GM18873 (cell line): ENCODE data around the gene THY1.
"Not testable (repeated sequence)": the region's sequence is repeated elsewhere in the genome, so short reads cannot be mapped to it uniquely, and the experiment has no call there.

ENCODE experiments used
- ATAC-seq: cut with Tn5 transposase; IDR thresholded peaks from one replicate; pipeline ENCODE4 v1.9.1; 2021; ENCODE audit warnings: mild to moderate bottlenecking, moderate library complexity, moderate number of reproducible peaks; ENCODE audit not compliant: unreplicated experiment, low FRiP score

The THY1 gene

DNA sequence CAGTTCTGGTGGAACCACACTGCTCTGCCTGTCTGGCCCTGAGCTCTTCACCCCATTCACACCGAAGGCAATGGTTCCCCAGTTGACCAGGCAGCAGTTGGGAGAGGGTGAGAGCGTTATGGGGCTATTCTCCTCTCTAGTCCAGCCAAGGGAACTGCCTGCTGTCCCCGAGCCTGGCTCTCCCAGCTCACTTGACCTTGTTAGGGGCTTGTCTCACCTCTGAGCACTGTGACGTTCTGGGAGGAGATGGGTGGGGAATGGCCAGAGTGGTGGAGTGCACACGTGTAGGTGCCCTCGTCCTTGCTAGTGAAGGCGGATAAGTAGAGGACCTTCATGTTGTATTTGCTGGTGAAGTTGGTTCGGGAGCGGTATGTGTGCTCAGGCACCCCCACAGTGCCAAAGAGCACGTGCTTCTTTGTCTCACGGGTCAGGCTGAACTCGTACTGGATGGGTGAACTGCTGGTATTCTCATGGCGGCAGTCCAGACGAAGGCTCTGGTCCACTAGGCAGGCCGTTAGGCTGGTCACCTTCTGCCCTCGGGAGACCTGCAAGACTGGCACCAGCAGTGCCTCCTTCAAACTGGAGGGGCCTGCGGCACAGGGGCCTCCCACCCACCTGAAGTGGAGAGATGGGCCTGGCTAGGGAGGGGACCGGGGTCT, 3.0 kb downstream of the THY1 start:
- no peak for ATAC-seq

DNA sequence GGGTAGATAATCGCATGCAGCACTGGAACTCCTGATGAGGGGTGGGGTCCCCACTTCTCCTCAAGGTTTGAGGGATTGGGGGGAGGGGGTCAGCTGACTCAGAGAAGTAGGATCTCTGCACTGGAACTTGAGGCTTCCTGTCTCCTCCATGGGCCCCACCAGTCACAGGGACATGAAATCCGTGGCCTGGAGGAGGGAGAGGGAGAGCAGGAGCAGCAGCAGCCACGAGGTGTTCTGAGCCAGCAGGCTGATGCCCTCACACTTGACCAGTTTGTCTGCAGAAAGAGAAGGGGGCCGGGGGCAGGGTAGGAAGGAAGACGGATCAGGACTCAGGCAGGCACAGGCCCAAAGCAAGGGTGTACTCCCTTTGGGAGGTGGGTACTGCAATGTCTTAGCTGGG, 3.7 kb downstream of the THY1 start:
- ATAC-seq = no peak

DNA sequence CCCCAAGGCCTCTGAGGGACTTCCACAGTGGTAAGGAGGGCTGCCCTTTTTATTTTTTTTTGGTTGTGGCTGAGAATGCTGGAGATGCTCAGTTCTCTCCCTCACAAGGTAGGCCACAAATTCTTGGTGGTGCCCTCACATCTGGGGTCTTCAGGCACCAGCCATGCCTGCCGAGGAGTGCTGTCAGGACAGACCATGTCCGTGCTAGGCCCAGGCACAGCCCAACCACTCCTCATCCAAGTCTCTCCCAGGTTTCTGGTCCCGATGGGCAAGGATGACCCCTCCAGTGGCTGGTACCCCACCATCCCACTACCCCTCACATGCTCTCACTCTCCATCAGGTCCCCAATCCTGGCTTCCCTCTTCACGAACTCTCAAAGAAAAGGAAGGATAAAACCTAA, 4.2 kb downstream of the THY1 start:
- no peak for ATAC-seq

DNA sequence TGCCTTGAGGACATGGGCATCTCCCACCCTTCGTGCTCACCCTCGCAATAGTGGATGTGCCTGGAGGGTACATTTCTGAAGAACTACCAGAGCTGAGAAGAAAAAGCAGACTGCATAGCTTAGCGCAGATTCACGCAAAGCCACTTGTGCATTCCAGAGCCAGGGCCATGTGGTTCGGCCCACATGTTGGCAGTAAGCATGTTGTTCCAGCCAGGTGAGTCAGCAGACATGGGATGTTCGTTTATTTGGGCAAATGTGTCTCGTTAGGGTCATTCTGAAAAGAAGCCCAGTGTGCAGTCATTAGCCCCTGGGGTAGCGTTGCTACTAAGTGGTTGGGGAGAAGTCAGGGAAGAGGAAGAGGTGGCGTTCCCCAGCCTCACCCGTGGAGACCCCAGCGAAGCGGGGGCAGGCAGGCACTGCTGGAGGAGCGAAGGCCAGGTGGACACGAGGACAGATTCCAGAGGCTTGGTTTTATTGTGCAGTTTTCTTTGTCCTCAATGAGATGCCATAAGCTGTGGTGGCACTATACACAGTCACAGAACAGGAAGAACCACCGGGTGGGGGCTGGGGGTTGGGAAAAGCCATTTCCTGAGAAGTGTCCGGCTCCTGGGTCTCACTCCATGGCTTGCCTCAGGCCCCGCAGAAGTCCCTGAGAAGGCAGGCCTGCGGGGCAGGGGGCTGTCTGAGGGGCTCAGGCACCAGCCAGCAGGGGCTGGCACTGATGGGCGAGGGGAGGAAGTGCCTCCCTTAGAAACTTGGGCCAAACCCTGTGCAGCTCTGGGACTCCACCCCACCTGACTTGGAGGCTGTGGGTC, 5.0 kb downstream of the THY1 start:
- ATAC-seq = no peak

DNA sequence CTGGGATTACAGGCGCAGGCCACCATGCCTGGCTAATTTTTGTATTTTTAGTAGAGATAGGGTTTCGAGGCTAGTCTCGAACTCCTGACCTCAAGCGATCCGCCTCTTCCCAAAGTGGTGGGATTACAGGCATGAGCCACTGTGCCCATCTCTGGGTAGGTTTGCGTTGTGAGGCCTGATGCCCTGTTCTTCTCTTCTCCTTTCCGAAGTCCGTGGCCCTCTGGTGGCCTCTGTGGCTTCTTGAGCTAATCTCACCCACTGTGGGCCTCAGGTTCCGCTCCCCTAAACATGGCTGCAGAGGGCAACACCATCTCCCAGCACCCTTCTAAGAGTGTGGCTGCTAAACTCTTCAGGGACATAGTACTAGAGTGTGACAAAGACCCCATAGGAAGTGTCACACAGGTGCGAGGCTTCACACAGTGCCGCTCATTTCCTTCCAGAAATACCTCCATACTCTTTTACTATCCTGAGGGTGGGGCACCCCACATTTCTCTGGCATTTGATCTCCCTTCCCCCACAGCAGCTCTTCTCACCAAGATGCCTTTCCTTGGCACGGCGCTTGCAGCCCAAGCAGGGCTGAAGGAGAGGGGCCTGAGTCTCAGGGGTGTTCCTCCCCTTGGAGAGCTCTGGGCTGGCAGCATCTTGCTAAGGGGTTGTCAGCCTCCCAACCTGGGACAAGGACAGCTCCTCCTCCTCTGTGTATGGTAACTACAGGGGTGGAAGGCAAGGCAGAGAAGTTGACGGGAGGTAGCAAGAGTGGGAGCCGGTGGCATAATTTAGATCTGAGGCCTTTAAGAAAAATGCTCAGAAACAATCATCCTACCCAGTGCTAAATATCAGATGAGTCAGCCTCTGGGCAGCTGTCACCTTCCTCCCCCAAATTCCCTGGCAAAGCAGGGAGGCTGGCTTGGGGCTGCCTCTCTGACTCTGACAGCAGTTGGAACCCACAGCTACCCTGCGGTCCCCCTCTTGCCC, 6.1 kb downstream of the THY1 start:
- no peak for ATAC-seq

DNA sequence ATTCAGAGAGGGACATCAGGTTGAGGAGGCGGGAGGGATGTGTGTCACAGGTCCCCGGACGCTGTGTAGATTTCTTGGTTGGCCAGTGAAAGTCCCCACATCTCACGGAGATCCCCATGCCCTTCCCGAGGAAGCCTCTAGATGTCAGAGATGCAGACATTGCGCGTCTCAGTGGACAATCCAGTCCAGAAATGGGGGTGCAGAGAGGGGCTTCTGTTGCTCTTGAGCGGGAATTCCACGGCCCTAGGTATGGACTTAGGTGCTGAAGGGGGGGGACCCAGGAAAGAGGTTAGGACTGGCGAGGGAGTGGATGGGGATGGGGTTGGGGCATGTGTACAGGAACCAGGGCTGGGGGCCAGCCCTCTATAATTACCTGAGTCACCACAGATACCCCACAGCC, 7.0 kb downstream of the THY1 start:
- ATAC-seq = no peak

DNA sequence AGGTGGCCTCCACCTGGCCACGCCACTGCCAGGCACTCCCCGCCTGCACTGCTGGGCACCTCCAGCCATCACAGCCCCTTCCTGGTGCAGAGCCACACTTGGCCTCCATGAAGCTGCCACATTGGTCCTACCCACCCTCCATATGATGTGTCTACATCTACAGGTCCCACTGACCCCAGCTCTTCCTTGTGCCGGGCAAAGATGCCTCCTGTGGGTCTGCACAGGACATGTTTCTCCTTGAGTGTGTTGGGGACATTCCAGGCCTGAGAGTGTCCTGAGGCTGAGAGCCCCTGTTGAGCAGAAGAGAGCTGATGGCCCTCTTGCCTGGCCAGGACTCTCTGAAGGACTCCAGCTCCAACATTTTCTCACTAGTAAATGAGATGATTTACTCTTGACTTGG, 7.5 kb downstream of the THY1 start:
- no peak for ATAC-seq

DNA sequence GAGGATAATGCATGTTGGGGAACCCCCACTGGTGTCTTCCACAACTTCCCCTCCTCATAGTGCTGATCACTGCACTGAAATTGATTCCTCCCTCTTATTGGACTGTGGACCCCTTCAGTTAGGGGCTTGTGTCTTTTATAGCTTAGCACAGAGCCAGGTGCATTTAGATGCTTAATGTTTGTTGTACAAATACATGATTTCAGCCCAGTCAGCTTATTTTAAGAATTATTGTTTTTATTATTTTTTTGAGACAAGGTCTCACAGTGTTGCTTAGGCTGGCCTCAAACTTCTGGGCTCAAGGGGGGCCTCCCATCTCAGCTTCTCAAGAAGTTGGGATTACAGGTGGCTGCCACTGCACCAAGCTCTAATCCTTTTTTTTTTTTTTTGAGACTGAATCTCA, 8.2 kb downstream of the THY1 start:
- no peak for ATAC-seq

DNA sequence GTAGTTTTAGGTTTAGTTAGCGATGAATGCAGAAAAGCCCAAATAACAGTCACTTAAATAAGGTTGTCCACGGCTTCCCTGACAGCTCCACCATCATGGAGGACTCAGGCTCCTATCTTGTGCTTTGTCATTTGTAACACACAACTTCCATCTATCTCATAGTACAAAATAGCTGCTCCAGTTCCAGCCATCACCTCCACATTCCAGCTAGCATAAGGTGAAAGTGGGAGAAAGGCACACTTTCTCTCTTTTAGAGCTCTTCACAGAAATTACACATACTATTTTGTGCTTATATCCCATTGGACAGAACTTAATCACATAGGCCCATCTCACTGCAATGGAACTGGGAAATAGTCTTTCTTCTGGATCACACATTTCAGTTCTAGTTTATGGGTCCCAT, 8.7 kb downstream of the THY1 start:
- ATAC-seq = no peak

DNA sequence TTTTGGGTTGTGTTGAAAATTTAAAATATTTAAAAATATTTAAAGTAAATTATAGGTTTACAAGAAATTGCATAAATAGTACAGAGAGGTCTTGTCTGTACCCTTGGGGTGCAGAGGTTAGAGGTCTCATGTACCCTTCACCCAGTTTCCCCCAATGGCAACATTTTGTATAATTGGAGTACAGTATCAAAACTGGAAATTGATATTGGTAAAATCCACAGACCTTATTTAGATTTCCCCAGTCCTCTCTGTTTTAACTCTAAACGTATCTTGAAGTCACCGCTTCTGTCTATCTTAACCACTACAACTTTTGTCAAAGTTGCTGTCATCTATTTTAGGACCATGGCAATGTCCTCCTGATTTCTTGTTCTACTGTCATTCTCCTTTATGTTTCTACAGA, 10.9 kb downstream of the THY1 start:
- no peak for ATAC-seq

DNA sequence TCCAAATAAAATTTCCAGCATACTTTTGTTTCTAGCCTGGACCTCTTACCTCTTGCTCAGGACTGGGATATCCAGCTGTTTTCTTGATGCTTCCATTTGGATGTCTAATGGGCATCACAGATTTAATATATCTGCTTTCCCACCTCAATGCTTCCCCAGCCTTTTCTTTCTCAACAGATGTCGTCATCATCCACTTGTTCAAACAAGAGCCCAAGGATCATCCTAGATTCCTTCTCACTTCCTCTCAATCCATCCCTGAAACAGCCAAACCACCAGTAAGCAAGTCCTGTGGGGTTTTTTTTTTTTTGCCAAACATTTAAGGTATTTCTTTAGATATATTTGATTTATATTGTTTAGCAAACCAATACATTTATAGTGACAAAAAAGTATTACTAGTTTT, 12.5 kb downstream of the THY1 start:
- ATAC-seq = no peak

DNA sequence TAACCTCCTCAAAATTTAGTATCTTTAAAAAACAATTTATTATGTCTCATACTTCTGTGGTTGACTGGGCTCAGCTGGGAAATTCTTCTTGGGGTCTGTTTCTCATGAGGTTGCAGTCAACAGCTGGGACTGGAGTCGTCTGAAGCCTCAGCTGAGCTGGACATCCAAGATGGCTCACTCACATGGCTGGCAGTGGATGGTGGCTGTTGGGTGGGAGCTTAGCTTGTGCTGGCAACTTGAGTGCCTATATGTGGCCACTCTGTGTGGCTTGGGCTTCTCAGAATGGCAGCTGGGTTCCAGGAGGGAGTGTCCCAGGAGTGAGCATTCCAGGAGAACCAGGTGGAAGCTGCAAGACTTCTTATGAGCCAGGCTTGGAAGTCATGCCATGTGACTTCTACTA, 13.2 kb downstream of the THY1 start:
- ATAC-seq = no peak

DNA sequence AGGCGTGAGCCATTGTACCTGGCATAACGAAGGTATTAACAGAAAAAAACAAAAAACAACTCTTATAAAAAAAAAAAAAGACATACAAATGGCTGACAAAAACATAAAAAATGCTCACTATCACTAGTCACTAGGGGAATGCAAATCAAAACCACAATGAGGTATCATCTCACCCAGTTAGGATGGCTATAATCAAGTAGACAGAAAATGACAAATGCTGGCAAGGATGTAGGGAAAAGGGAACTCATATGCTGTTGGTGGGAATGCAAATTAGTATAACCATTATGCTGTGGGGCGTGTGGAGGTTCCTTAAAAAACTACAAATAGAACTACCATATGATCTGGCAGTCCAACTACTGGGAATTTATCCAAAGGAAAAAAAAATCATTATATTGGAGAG, 17.0 kb downstream of the THY1 start:
- ATAC-seq = no peak

DNA sequence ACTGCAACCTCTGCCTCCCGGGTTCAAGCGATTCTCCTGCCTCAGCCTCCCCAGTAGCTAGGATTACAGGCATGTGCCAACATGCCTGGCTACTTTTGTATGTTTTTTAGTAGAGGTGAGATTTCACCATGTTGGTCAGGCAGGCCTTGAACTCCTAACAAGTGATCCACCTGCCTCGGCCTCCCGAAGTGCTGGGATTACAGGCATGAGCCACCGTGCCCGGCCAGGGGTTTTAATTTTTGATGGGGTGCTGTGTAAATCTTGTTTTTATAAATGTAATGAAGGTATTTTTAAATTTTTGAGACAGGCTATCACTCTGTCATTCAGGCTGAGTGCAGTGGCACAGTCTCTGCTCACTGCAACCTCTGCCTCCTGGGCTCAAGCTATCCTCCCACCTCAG, 17.5 kb downstream of the THY1 start:
- ATAC-seq = not testable (repeated sequence)

DNA sequence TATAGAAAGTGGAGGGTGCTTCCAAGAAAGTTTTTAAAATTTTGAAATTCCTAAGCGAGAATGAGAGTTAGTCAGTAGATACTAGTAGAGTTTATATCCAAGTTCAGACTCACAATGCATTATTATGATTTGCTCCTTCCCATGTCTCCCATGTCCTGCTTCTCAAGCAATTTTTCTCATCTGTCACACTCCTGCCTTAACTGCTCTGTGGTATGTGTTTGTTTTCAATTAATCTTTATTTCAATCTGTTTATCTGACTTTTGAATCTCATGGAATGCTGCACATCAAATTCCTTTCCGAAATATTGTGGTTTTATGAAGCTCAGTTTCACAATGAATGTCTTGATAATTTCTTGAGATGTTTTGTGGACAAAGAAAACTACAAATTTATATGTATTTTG, 18.1 kb downstream of the THY1 start:
- ATAC-seq = no peak

DNA sequence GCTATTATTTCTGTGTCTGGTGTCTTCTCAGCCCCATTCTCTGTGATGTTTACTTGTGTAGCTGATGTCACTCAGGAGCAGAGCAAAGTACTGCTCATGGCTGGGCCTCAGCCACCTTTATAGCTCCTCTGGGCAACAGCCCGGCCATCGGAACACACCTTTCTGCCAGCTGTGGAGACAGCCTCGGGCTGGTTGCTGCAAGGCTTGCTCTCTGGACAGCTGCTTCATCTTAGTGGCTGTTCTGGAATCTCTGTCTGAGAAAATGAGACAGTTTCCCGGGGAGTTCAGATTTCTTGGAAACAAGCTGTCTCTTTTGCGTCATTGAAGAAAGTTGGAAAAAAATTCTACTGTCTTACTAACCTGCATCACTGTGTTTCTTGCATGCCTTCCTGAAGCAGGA, 20.0 kb downstream of the THY1 start:
- ATAC-seq = no peak

DNA sequence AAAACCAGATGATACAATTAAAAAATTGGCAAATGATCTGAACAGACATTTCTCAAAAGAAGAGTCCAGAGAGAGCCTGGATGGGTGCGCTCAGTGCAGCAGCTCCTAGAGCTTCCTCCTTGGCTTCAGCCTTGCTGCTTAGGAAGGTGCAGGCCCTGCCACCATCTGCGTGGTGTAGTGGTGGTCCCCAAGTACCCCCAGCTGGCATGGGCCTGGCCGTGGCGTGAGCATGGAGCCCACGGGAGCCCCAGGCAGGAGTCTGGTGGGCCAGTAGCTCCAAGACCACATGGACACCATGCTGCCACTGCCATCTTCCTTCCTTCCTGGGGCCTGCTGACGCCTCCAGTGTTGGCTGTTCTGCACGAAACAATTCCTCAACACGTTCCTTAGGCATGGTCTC, 20.5 kb downstream of the THY1 start:
- ATAC-seq = no peak

DNA sequence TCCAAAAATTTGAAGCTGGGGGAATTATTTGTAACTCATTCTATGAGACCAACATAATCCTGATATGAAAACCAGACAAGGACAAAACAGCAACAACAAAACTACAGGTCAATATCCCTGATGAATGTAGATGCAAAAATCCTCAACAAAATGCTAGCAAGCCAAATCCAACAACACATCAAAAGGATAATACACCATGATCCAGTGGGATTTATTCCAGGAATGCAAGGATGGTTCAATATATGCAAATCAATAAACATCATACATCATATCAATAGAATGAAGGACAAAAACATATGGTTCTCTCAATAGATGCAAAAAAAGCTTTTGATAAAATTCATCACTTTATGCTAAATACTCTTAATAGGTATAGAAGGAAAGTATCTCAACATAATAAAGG, 22.1 kb downstream of the THY1 start:
- ATAC-seq = no peak

DNA sequence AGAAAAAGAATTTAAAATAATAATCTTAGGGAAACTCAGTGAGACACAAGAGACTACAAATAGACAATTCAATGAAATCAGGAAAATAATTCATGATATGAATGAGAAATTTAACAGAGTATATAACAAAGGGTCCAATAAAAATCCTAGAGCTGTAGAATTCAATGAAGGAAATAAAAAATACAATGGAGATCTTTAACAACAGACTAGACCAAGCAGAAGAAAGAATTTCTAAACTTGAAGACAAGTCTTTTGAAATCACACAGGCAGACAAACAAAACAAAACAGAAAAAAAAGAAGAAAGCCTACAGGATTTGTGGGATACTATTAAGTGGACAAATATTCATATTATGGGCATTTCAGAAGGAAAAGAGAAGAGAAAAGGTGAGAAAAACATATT, 25.2 kb downstream of the THY1 start:
- no peak for ATAC-seq

DNA sequence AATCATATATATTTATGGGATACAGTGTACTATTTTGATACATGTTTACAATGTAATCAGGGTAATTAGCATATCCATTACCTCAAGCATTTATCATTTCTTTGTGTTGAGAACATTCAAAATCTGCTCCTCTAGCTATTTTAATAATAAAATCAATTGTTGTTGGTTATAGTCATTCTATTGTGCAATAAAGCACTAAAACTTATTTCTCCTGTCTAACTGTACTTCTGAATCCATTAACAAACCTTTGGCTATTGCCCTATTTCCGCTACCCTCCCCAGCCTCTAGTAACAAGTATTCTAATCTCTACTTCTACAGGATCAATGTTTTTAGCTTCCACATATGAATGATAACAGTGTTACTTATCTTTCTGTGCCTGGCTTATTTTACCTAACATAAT, 26.1 kb downstream of the THY1 start:
- no peak for ATAC-seq

DNA sequence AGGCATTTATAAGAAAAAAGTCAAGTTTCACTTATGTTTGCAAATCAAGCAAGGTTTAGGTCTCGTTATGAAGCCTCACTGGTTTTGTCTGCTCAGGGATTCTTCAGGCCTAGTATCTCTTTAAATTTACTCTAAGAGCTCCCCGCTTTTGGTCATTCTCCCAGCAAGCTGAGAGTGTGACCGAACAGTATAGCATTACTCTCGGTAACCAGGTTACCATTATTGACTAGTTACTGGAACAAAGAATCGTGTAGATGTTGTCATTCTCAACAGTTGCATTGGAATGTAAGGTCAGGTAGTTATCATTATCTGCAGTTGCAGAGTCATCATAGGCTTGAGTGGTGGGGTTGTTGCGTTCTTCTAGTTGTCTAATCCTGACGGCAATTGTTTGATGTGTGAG, 31.7 kb downstream of the THY1 start:
- no peak for ATAC-seq
